Measurements from ENCODE around the gene PDE4D. TPM values are rescaled to one million over a fixed set of nuclear protein-coding genes. Genes with fewer than 3 reads are reported as not detected.

The PDE4D gene
- total RNA-seq, 1 experiment from 2014 or later, result 2.1 TPM

- Histone ChIP-seq H4K91ac (ENCODE audit: insufficient read length, low read depth, low read length) (no peak overlapping the region), H2BK120ac (ENCODE audit: low read depth, low read length, poor library complexity, severe bottlenecking) (no peak overlapping the region), H2BK15ac (ENCODE audit: low read depth, low read length) (no peak overlapping the region), H3K4me1 (ENCODE audit: insufficient read depth, low read length) (no peaks in the 10 kb centered on the region), H3K23ac (ENCODE audit: insufficient read length, low read depth, low read length) (no peak overlapping the region), H3K9me3 (ENCODE audit: control insufficient read depth, low read depth, low read length) (no peaks in the 10 kb centered on the region), H3K79me2 (ENCODE audit: insufficient read depth, low read length) (no peaks in the 10 kb centered on the region), H4K20me1 (ENCODE audit: control insufficient read depth, insufficient read depth, insufficient read length) (no peaks in the 10 kb centered on the region), H2BK12ac (ENCODE audit: insufficient read length, low read depth, low read length) (no peak overlapping the region), H3K4me2 (ENCODE audit: insufficient read depth, insufficient read length, low read length) (no peak overlapping the region), H2BK20ac (ENCODE audit: low read depth, low read length, poor library complexity, severe bottlenecking) (no peak overlapping the region), H3K27ac (ENCODE audit: insufficient read length, low read depth, low read length) (no peak overlapping the region), H3K27me3 (ENCODE audit: insufficient read depth, low read length) (no peaks in the 10 kb centered on the region), H3K23me2 (ENCODE audit: insufficient read length, low read depth, low read length, poor library complexity, severe bottlenecking) (no peaks in the 10 kb centered on the region), H2AK5ac (ENCODE audit: insufficient read length, low read length) (no peak overlapping the region), H3K56ac (ENCODE audit: insufficient read length, low read depth, low read length) (no peak overlapping the region), H3K4ac (ENCODE audit: low read depth, low read length) (no peak overlapping the region), H3K9ac (ENCODE audit: extremely low read depth, insufficient read length, low read length) (no peak overlapping the region), H4K5ac (ENCODE audit: insufficient read length, low read depth, low read length) (no peak overlapping the region), H3K18ac (ENCODE audit: insufficient read length, low read depth, low read length) (no peak overlapping the region), H4K8ac (replicated peaks; ENCODE audit: insufficient read length, low read depth, low read length) (no peak overlapping the region), H3K14ac (ENCODE audit: insufficient read depth, low read length) (no peak overlapping the region), H2AFZ (ENCODE audit: low read length) (no peak overlapping the region), H3K79me1 (ENCODE audit: insufficient read depth, low read depth, low read length, poor library complexity, severe bottlenecking) (no peaks in the 10 kb centered on the region), H3T11ph (ENCODE audit: low read length) (no peak overlapping the region), H2BK5ac (ENCODE audit: insufficient read length, low read length) (no peak overlapping the region)
- Mint-ChIP-seq H3K27me3 (ENCODE audit: low read depth) (no peaks in the 10 kb centered on the region), H3K27ac (no peak overlapping the region), H3K4me1 (no peaks in the 10 kb centered on the region), H3K9me3 (no peaks in the 10 kb centered on the region), H3K36me3 (ENCODE audit: insufficient read depth in 1 of 3, low read depth in 3 of 3) (no peaks in the 10 kb centered on the region), H3K4me3 (no peak overlapping the region)
- no peak for DNase-seq
- TF ChIP-seq, protein P1, sequence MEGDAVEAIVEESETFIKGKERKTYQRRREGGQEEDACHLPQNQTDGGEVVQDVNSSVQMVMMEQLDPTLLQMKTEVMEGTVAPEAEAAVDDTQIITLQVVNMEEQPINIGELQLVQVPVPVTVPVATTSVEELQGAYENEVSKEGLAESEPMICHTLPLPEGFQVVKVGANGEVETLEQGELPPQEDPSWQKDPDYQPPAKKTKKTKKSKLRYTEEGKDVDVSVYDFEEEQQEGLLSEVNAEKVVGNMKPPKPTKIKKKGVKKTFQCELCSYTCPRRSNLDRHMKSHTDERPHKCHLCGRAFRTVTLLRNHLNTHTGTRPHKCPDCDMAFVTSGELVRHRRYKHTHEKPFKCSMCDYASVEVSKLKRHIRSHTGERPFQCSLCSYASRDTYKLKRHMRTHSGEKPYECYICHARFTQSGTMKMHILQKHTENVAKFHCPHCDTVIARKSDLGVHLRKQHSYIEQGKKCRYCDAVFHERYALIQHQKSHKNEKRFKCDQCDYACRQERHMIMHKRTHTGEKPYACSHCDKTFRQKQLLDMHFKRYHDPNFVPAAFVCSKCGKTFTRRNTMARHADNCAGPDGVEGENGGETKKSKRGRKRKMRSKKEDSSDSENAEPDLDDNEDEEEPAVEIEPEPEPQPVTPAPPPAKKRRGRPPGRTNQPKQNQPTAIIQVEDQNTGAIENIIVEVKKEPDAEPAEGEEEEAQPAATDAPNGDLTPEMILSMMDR (conservative IDR thresholded peaks at IDR 0.05), result no peak
These were observed 149.0 kb downstream of the PDE4D start for GRCh38 chr5:59744531-59744992.
